Suprapubic skin (tissue), 4 donors: ENCODE results near the gene TMEM80. TPM values are rescaled to one million over a fixed set of nuclear protein-coding genes. Genes with fewer than 3 reads are reported as not detected.

Source experiments
- DNase-seq, 2 donors: peaks; one replicate each; pipeline ENCODE4 v3.0.0-alpha.2; 2019; ENCODE audit warnings: low spot score in 2 of 2
- H3K27ac ChIP-seq: fragments of 200-600 bp; sonication (generic); one replicate; pipeline ENCODE4 v1.5.1; 2019
- H3K27me3 ChIP-seq: fragments of 200-600 bp; sonication (generic); one replicate; pipeline ENCODE4 v1.5.1; 2019
- H3K36me3 ChIP-seq: fragments of 200-600 bp; sonication (generic); one replicate; pipeline ENCODE4 v1.5.1; 2019
- H3K4me1 ChIP-seq: fragments of 200-600 bp; sonication (generic); one replicate; pipeline ENCODE4 v1.5.1; 2019
- H3K4me3 ChIP-seq: fragments of 200-600 bp; sonication (generic); one replicate; pipeline ENCODE4 v1.5.1; 2019; ENCODE audit warnings: mild to moderate bottlenecking
- H3K9me3 ChIP-seq: fragments of 200-600 bp; sonication (generic); one replicate; pipeline ENCODE4 v1.5.1; 2019
- EP300 ChIP-seq: sonication (generic); formaldehyde crosslinking; IDR thresholded peaks from one replicate; pipeline ENCODE4 v1.6.1; 2017; ENCODE audit warnings: antibody characterized with exemption
- POLR2A ChIP-seq, 2 donors: fragments of 450-650 bp; IDR thresholded peaks; one replicate each; pipeline ENCODE4 v1.6.1; 2017; ENCODE audit warnings: antibody characterized with exemption in 2 of 2, mild to moderate bottlenecking in 2 of 2, moderate library complexity in 2 of 2
- POLR2AphosphoS5 ChIP-seq, 3 donors: sonication (generic); formaldehyde crosslinking; IDR thresholded peaks; one replicate each; pipeline ENCODE4 v1.6.1; 2017; ENCODE audit warnings: antibody characterized with exemption in 3 of 3
- WGBS: methylation state at CpG from one replicate; pipeline ENCODE4 v1.1.5; 2018; 5-methylcytosine and 5-hydroxymethylcytosine counted together
- total RNA-seq, 4 donors: library from RNA; depleted of rRNA; stranded (reverse); fragments of >200 nt; gene quantifications; one replicate each; pipeline ENCODE4 v1.1.0, GENCODE V29; 2016
- TF ChIP-seq, protein P1 (sequence below), 2 donors: fragments of 200-600 bp in 1 of 2; fragments of 450-650 bp in 1 of 2; sonication (generic) in 1 of 2; IDR thresholded peaks; one replicate each; pipeline ENCODE4 v1.5.1; 2016 to 2019; ENCODE audit warnings: antibody characterized with exemption in 2 of 2, mild to moderate bottlenecking in 1 of 2, moderate library complexity in 1 of 2

The TMEM80 gene
- total RNA-seq, 4 donors from 2014 or later = 31.5 to 53.6 (median 39.1) TPM

- 94% methylated on average over 6 of the region's 9 CpGs for WGBS
- peaks cover 13% of the 10 kb centered on the region for H3K36me3 ChIP-seq
- no peaks in the 10 kb centered on the region for H3K9me3 ChIP-seq
- H3K4me3 ChIP-seq = no peak overlapping the region
- peak in 1 of 2 donors; percentile 55 for DNase-seq
- TF ChIP-seq EP300 = no peak
- TF ChIP-seq POLR2A (IDR thresholded peaks at IDR 0.05) = no peak
- no peak for TF ChIP-seq POLR2AphosphoS5 (IDR thresholded peaks at IDR 0.05)
- TF ChIP-seq, protein P1, sequence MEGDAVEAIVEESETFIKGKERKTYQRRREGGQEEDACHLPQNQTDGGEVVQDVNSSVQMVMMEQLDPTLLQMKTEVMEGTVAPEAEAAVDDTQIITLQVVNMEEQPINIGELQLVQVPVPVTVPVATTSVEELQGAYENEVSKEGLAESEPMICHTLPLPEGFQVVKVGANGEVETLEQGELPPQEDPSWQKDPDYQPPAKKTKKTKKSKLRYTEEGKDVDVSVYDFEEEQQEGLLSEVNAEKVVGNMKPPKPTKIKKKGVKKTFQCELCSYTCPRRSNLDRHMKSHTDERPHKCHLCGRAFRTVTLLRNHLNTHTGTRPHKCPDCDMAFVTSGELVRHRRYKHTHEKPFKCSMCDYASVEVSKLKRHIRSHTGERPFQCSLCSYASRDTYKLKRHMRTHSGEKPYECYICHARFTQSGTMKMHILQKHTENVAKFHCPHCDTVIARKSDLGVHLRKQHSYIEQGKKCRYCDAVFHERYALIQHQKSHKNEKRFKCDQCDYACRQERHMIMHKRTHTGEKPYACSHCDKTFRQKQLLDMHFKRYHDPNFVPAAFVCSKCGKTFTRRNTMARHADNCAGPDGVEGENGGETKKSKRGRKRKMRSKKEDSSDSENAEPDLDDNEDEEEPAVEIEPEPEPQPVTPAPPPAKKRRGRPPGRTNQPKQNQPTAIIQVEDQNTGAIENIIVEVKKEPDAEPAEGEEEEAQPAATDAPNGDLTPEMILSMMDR (IDR thresholded peaks at IDR 0.05) = no peak
- no peaks in the 10 kb centered on the region for H3K27me3 ChIP-seq
- peaks cover 75% of the 10 kb centered on the region for H3K4me1 ChIP-seq
- H3K27ac ChIP-seq = peak overlapping the region; percentile 46
Observed at GRCh38 chr11:703506-703905, 7.9 kb downstream of the TMEM80 start.

DNA sequence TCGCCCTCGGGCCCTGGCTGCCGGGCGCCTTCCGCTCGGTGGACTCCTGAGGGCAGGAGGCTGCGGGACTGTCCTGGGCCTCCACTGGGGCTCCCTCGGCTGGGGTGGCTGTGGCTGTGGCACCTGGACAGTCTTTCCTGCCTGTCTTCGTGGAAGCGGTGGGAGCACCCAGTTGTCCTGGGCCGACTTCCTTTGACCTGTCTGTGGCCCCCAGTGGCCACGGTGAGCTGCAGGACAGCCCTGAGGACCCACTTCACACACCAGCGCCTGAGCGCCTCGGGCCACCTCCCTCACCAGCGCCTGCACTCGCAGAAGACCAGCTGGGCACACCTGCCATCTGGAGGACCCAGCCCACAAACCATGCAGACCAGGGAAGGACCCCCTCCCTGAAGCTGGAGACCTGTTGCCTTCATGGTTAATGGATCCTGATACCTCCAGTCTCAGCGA, 8.6 kb downstream of the TMEM80 start:
- Histone ChIP-seq H3K9me3 (no peaks in the 10 kb centered on the region), H3K4me1 (peaks cover 73% of the 10 kb centered on the region), H3K27me3 (no peaks in the 10 kb centered on the region), H3K36me3 (peaks cover 13% of the 10 kb centered on the region), H3K27ac (peak overlapping the region; percentile 87), H3K4me3 (no peak overlapping the region)
- TF ChIP-seq POLR2AphosphoS5 (IDR thresholded peaks at IDR 0.05) (no peak), POLR2A (IDR thresholded peaks at IDR 0.05) (no peak)
- TF ChIP-seq, protein P1 (IDR thresholded peaks at IDR 0.05) = no peak
- WGBS = 85% methylated on average over 16 of the region's 18 CpGs
- no peak for DNase-seq

DNA sequence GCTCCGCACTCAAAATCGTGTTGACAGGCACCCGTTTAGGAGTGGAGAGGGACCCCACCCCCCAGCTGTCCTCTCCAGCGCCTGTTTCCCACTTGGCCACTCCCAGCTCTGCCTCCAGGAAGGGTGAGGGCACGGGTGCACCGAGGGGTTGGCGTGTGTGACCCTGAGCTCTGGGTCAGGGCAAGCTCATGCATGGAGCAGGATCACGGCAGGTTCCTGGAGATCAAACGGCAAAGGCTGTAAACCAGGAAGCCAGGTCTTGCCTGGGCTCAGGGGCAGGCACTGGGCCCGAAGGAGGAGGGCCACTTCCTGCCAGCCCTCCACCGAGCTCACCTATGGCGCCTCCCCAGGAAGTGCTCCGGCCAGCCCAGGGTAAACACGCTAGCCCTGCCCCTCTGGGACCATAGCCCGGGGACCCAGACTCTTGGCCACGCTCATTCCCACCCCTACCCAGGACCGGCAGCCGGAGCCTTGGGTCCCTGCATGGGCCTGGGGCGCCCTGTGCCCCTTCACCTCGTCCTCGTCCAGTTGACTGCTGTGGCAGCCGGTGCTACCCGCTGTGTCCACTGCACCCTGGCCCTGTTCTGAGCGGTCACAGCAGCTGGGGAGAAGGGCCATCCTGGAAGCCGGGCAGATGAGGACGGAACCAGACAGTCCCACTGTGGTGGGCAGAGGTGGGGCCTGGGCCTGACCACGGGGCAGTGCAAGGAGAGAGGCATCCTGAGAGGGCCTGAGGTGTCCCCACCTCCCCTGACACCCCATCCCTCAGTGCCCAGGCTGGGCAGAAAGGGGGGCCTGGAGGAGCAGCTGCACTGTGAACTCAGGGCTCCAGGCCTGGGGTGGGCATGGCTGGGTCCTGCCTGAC, 9.4 kb downstream of the TMEM80 start:
- 54% methylated on average over 13 of the region's 27 CpGs for WGBS
- peaks cover 78% of the 10 kb centered on the region for H3K4me1 ChIP-seq

GRCh38 chr11:705646-706438, 10.2 kb downstream of the TMEM80 start, which contains the start of gene EPS8L2:
TSS of gene EPS8L2 (plus strand) at chr11:706231. CDS start at chr11:709408, 3,177 bp downstream.
- DNase-seq = peak in 1 of 2 donors; percentile 75
- Histone ChIP-seq H3K27ac (peak within 1 kb of the TSS; percentile 87), H3K36me3 (peaks cover 1% of the 10 kb centered on the region), H3K4me3 (peak within 1 kb of the TSS; percentile 58), H3K9me3 (no peaks in the 10 kb centered on the region), H3K4me1 (peaks cover 82% of the 10 kb centered on the region), H3K27me3 (no peaks in the 10 kb centered on the region)
- under 1% methylated on average over 16 of the region's 90 CpGs for WGBS
- TF ChIP-seq EP300 = no peak
- TF ChIP-seq POLR2A (IDR thresholded peaks at IDR 0.05) = no peak
- TF ChIP-seq, protein P1 (IDR thresholded peaks at IDR 0.05) = no peak
- no peak for TF ChIP-seq POLR2AphosphoS5 (IDR thresholded peaks at IDR 0.05)

More for the DNA sequence above, 9.4 kb downstream of the TMEM80 start:
- Histone ChIP-seq H3K9me3 (no peaks in the 10 kb centered on the region), H3K27ac (peak overlapping the region; percentile 87), H3K4me3 (peak overlapping the region; percentile 58), H3K36me3 (peaks cover 10% of the 10 kb centered on the region), H3K27me3 (no peaks in the 10 kb centered on the region)
- DNase-seq = peak in 1 of 2 donors; percentile 68
- TF ChIP-seq POLR2A (IDR thresholded peaks at IDR 0.05) = no peak
- no peak for TF ChIP-seq EP300
- TF ChIP-seq, protein P1 (IDR thresholded peaks at IDR 0.05) = no peak
- no peak for TF ChIP-seq POLR2AphosphoS5 (IDR thresholded peaks at IDR 0.05)
